Sigmoid colon (tissue), 4 donors: ENCODE results near the gene SIDT2.

Source experiments
- EP300 ChIP-seq, 4 donors: sonication (generic); formaldehyde crosslinking; IDR thresholded peaks; one replicate each; pipeline ENCODE4 v1.6.1; 2017; ENCODE audit warnings: antibody characterized with exemption in 4 of 4
- POLR2AphosphoS5 ChIP-seq, 4 donors: sonication (generic); formaldehyde crosslinking; IDR thresholded peaks; one replicate each; pipeline ENCODE4 v1.6.1; 2017; ENCODE audit warnings: antibody characterized with exemption in 4 of 4
- TF ChIP-seq, protein P1 (sequence below), 4 experiments: fragments of 450-650 bp in 3 of 4; fragments of 200-600 bp in 1 of 4; IDR thresholded peaks; one replicate each; pipeline ENCODE4 v1.5.1; 2016 to 2019; ENCODE audit warnings: antibody characterized with exemption in 4 of 4, mild to moderate bottlenecking in 3 of 4, moderate library complexity in 2 of 4

- TF ChIP-seq, protein P1, sequence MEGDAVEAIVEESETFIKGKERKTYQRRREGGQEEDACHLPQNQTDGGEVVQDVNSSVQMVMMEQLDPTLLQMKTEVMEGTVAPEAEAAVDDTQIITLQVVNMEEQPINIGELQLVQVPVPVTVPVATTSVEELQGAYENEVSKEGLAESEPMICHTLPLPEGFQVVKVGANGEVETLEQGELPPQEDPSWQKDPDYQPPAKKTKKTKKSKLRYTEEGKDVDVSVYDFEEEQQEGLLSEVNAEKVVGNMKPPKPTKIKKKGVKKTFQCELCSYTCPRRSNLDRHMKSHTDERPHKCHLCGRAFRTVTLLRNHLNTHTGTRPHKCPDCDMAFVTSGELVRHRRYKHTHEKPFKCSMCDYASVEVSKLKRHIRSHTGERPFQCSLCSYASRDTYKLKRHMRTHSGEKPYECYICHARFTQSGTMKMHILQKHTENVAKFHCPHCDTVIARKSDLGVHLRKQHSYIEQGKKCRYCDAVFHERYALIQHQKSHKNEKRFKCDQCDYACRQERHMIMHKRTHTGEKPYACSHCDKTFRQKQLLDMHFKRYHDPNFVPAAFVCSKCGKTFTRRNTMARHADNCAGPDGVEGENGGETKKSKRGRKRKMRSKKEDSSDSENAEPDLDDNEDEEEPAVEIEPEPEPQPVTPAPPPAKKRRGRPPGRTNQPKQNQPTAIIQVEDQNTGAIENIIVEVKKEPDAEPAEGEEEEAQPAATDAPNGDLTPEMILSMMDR (IDR thresholded peaks at IDR 0.05) = no peak
- TF ChIP-seq POLR2AphosphoS5 (IDR thresholded peaks at IDR 0.05) (peak in 1 of 4 donors; percentile 10), EP300 (IDR thresholded peaks at IDR 0.05) (no peak)
Observed at GRCh38 chr11:117172724-117173421, 5.7 kb upstream of the SIDT2 start.
